HCT116 (cell line): ENCODE measurements around the gene PTGES2. TPM values are rescaled to one million over a fixed set of nuclear protein-coding genes. Genes with fewer than 3 reads are reported as not detected.

ENCODE experiments used
- ATAC-seq: fragments of 200-7000 bp; cut with Tn5 transposase; 2 replicates; pipeline ENCODE4 v1.9.1; 2020; ENCODE audit warnings: mild to moderate bottlenecking, moderate library complexity
- BruUV-seq: library from RNA; stranded (reverse); fragments of 400-500 nt; replicated peaks from 2 replicates; lab custom pipeline; 2021; lab: Mats Ljungman, UMichigan
- CTCF ChIA-PET: fragments of 300-600 bp; sonication (Branson Sonifier 250); formaldehyde crosslinking; loops from one replicate; lab custom pipeline; 2021; ENCODE audit warnings: antibody characterized with exemption; lab: Charles Lee
- POLR2A ChIA-PET: fragments of 300-600, 350-600 bp; sonication (Branson Sonifier 250); formaldehyde crosslinking; loops from one replicate; lab custom pipeline; 2021; ENCODE audit warnings: antibody characterized with exemption; lab: Charles Lee
- RAD21 ChIA-PET, 2 experiments: fragments of 300-600 bp; sonication (Branson Sonifier 250); formaldehyde crosslinking; loops; one replicate each; lab custom pipeline; 2023; ENCODE audit warnings: low total read pairs in 2 of 2; ENCODE audit not compliant: uncharacterized antibody in 2 of 2, unreplicated experiment in 2 of 2, low non-redundant PET in 1 of 2; lab: Charles Lee
- DNase-seq: peaks from one replicate; pipeline ENCODE4 v3.0.0-alpha.2; 2010; ENCODE audit warnings: low read depth, low spot score
- H2AFZ ChIP-seq: fragments of 200-600 bp; shearing (Covaris generic), sonication (generic); 2 replicates; pipeline ENCODE4 v1.6.1; 2017; ENCODE audit warnings: low read depth, mixed run types, mixed read lengths, antibody characterized with exemption, low read length; ENCODE audit not compliant: poor library complexity, severe bottlenecking
- H3K27ac ChIP-seq: 2 replicates; pipeline ENCODE4 v1.5.1; 2012; ENCODE audit warnings: low read depth, low read length
- H3K27me3 ChIP-seq: fragments of 200-600 bp; sonication (generic); 2 replicates; pipeline ENCODE4 v1.6.1; 2016; ENCODE audit warnings: mixed run types, low read length, mixed read lengths; ENCODE audit not compliant: insufficient read depth
- H3K36me3 ChIP-seq, 2 experiments: fragments of 200-500 bp in 1 of 2; fragments of 200-600 bp in 1 of 2; sonication (Bioruptor generic) in 1 of 2; sonication (generic) in 1 of 2; 2 replicates each; pipeline versions ENCODE4 v1.5.1 to v1.6.1; 2014 to 2016; ENCODE audit warnings: low read length in 2 of 2, inconsistent platforms in 1 of 2, mixed read lengths in 1 of 2, mixed run types in 1 of 2; ENCODE audit not compliant: insufficient read depth in 2 of 2, control insufficient read depth in 1 of 2
- H3K4me1 ChIP-seq, 2 experiments: fragments of 200-600 bp in 1 of 2; sonication (generic) in 1 of 2; 2 replicates each; pipeline versions ENCODE4 v1.5.1 to v1.6.1; 2012 to 2017; ENCODE audit warnings: low read length in 2 of 2, inconsistent platforms in 1 of 2, mild to moderate bottlenecking in 1 of 2, mixed read lengths in 1 of 2, mixed run types in 1 of 2, moderate library complexity in 1 of 2; ENCODE audit not compliant: insufficient read depth in 2 of 2, control insufficient read depth in 1 of 2
- H3K4me2 ChIP-seq: fragments of 200-600 bp; sonication (generic); 2 replicates; pipeline ENCODE4 v1.6.1; 2017; ENCODE audit warnings: mixed run types, low read length, mixed read lengths
- H3K4me3 ChIP-seq, 2 experiments: fragments of 200-600 bp in 1 of 2; sonication (generic) in 1 of 2; replicated peaks in 1 of 2; 2 replicates each; pipeline ENCODE4 v1.5.1; 2011 to 2016; ENCODE audit warnings: low read length in 2 of 2, control low read depth in 1 of 2, low read depth in 1 of 2, mild to moderate bottlenecking in 1 of 2, mixed read lengths in 1 of 2, mixed run types in 1 of 2
- H3K79me2 ChIP-seq: fragments of 200-600 bp; sonication (generic); 2 replicates; pipeline ENCODE4 v1.6.1; 2017; ENCODE audit warnings: mild to moderate bottlenecking, mixed run types, low read length, moderate library complexity, mixed read lengths; ENCODE audit not compliant: insufficient read depth
- H3K9ac ChIP-seq: fragments of 200-600 bp; sonication (generic); 2 replicates; pipeline ENCODE4 v1.6.1; 2016; ENCODE audit warnings: low read length, mixed read lengths
- H3K9me2 ChIP-seq: fragments of 200-600 bp; sonication (generic), shearing (Covaris generic); 2 replicates; pipeline ENCODE4 v1.6.1; 2017; ENCODE audit warnings: mixed run types, mild to moderate bottlenecking, moderate library complexity; ENCODE audit not compliant: insufficient read depth
- H3K9me3 ChIP-seq, 2 experiments: fragments of 200-500 bp in 1 of 2; fragments of 200-600 bp in 1 of 2; sonication (Bioruptor generic) in 1 of 2; sonication (generic) in 1 of 2; 2 replicates each; pipeline ENCODE4 v1.6.1; 2014 to 2017; ENCODE audit warnings: low read length in 2 of 2, mixed read lengths in 2 of 2, inconsistent platforms in 1 of 2, low read depth in 1 of 2, mild to moderate bottlenecking in 1 of 2, mixed run types in 1 of 2, moderate library complexity in 1 of 2; ENCODE audit not compliant: control insufficient read depth in 1 of 2, insufficient read depth in 1 of 2
- H4K20me1 ChIP-seq: fragments of 200-600 bp; sonication (generic), shearing (Covaris generic); 2 replicates; pipeline ENCODE4 v1.6.1; 2017; ENCODE audit warnings: mixed run types, mild to moderate bottlenecking, moderate library complexity; ENCODE audit not compliant: insufficient read depth
- EZH2 ChIP-seq: fragments of 200-600 bp; sonication (generic); IDR thresholded peaks from 2 replicates; pipeline ENCODE4 v1.6.1; 2017; ENCODE audit warnings: antibody characterized with exemption, mixed run types
- EZH2phosphoT487 ChIP-seq: fragments of 200-600 bp; IDR thresholded peaks from 2 replicates; pipeline ENCODE4 v1.6.1; 2018; ENCODE audit warnings: antibody characterized with exemption, borderline replicate concordance
- POLR2A ChIP-seq: IDR thresholded peaks from 2 replicates; pipeline ENCODE4 v1.7.0; 2011; ENCODE audit warnings: borderline replicate concordance; ENCODE audit not compliant: insufficient read depth, insufficient read length; ENCODE audit errors: extremely low read depth
- SP1 ChIP-seq: IDR thresholded peaks from 2 replicates; pipeline ENCODE4 v1.6.1; 2012; ENCODE audit warnings: low read depth
- SRF ChIP-seq: IDR thresholded peaks from 2 replicates; pipeline ENCODE4 v1.6.1; 2012; ENCODE audit warnings: low read depth
- ZFX ChIP-seq: fragments of 450-650 bp; IDR thresholded peaks from 2 replicates; pipeline ENCODE4 v1.6.1; 2017
- intact Hi-C: fragments of 100-400 bp; cut with micrococcal nuclease; formaldehyde crosslinking; loops from 2 replicates; pipeline ENCODE4 v1.10.0; 2022
- total RNA-seq: library from RNA; stranded (reverse); gene quantifications from one replicate; pipeline ENCODE4 v1.2.1, GENCODE V29; 2021; ENCODE audit not compliant: unreplicated experiment
- TF ChIP-seq, protein P1 (sequence below): IDR thresholded peaks from 2 replicates; pipeline ENCODE4 v1.6.1; 2012; ENCODE audit warnings: low read depth
- TF ChIP-seq, protein P2 (sequence below): IDR thresholded peaks from 2 replicates; pipeline ENCODE4 v1.6.1; 2011; ENCODE audit warnings: mild to moderate bottlenecking, low read length, moderate library complexity; ENCODE audit not compliant: insufficient replicate concordance; ENCODE audit errors: extremely low read depth

Gene PTGES2
- total RNA-seq, 1 experiment from 2014 or later: 148 TPM

DNA sequence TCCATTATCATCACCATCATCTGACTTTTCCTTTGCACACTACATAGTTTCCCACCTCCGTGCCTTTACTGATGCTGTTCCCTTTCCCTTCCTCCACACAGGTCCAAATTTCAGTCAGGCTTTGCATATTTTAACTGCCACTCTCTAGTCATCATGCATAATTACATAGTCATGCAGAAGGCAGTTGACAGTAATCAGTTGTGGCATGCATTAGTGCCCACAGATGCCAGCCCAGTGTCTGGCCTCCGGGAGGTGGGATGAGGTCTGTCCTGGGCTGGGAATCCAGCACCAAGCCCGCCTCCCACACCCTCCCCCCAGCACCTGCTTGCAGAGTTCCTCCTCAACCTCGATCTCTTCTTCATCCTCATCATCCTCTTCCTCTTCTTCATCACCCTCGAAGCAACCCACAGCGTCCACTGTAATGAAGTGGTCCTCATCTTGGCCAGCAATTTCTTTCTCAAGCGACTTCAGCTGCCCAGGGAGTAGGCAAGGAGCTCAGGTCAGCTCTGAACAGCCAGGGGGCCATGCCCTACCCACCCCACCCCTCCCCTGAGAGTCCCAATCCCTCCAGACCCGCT, 41.3 kb upstream of the PTGES2 start (continued):
- TF ChIP-seq, protein P1, sequence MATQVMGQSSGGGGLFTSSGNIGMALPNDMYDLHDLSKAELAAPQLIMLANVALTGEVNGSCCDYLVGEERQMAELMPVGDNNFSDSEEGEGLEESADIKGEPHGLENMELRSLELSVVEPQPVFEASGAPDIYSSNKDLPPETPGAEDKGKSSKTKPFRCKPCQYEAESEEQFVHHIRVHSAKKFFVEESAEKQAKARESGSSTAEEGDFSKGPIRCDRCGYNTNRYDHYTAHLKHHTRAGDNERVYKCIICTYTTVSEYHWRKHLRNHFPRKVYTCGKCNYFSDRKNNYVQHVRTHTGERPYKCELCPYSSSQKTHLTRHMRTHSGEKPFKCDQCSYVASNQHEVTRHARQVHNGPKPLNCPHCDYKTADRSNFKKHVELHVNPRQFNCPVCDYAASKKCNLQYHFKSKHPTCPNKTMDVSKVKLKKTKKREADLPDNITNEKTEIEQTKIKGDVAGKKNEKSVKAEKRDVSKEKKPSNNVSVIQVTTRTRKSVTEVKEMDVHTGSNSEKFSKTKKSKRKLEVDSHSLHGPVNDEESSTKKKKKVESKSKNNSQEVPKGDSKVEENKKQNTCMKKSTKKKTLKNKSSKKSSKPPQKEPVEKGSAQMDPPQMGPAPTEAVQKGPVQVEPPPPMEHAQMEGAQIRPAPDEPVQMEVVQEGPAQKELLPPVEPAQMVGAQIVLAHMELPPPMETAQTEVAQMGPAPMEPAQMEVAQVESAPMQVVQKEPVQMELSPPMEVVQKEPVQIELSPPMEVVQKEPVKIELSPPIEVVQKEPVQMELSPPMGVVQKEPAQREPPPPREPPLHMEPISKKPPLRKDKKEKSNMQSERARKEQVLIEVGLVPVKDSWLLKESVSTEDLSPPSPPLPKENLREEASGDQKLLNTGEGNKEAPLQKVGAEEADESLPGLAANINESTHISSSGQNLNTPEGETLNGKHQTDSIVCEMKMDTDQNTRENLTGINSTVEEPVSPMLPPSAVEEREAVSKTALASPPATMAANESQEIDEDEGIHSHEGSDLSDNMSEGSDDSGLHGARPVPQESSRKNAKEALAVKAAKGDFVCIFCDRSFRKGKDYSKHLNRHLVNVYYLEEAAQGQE: no peak

DNA sequence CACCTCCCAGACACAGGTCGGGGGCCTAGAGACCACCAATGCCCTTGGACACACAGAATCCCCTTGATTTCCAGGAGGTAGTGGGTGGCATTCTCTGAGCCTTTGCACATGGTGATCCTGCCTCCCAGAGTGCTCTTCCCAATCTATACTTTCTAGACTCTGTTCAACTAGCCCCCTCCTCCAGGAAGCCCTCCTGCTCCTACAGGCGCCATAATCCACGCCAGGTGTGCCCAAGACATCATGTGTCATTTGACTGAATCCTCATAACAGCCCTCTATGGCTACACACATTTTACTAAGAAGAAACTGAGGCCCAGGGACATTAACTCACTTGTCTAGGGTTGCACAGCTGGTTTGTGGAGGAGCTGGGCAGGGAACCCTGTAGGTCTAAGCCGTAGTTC, 39.7 kb upstream of the PTGES2 start:
- intact Hi-C loops: no loop called here
- DNase-seq: no peak
- Histone ChIP-seq H3K27me3 (no peaks in the 10 kb centered on the region), H3K4me1 (no peaks in the 10 kb centered on the region; a peak in 1 of 4 replicates), H3K4me2 (no peak overlapping the region), H3K9me2 (no peaks in the 10 kb centered on the region), H3K36me3 (peaks cover 20 to 25% of the 10 kb centered on the region in 2 experiments; a peak in 3 of 4 replicates), H2AFZ (no peak overlapping the region), H3K9ac (no peak overlapping the region), H4K20me1 (no peaks in the 10 kb centered on the region), H3K4me3 (no peak overlapping the region), H3K79me2 (no peaks in the 10 kb centered on the region; the same call in 1 of the 2 replicates)
- POLR2A ChIA-PET: no interaction called here
- RAD21 ChIA-PET: no interaction called here
- BruUV-seq: no TSS peak
- no peak for TF ChIP-seq EZH2
- TF ChIP-seq, protein P2, sequence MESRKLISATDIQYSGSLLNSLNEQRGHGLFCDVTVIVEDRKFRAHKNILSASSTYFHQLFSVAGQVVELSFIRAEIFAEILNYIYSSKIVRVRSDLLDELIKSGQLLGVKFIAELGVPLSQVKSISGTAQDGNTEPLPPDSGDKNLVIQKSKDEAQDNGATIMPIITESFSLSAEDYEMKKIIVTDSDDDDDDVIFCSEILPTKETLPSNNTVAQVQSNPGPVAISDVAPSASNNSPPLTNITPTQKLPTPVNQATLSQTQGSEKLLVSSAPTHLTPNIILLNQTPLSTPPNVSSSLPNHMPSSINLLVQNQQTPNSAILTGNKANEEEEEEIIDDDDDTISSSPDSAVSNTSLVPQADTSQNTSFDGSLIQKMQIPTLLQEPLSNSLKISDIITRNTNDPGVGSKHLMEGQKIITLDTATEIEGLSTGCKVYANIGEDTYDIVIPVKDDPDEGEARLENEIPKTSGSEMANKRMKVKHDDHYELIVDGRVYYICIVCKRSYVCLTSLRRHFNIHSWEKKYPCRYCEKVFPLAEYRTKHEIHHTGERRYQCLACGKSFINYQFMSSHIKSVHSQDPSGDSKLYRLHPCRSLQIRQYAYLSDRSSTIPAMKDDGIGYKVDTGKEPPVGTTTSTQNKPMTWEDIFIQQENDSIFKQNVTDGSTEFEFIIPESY: no peak
- TF ChIP-seq, protein P1: no peak
- TF ChIP-seq EZH2phosphoT487: no peak
- TF ChIP-seq SP1: no peak
- TF ChIP-seq SRF: no peak
- TF ChIP-seq POLR2A: no peak
- no peak for TF ChIP-seq ZFX
- TF ChIP-seq, all 23 proteins: peak for 0
- Histone ChIP-seq H3K27ac (no peak overlapping the region), H3K9me3 (no peaks in the 10 kb centered on the region)
- no peak for ATAC-seq
- CTCF ChIA-PET: no interaction called here
